Adrenal gland (tissue), 12 donors: ENCODE data around the gene SMARCD2. TPM values are rescaled to one million over a fixed set of nuclear protein-coding genes. Genes with fewer than 3 reads are reported as not detected.

Source experiments
- DNase-seq, 7 donors: peaks; one replicate each; pipeline ENCODE4 v3.0.0-alpha.2; 2019 to 2020
- H3K27ac ChIP-seq, 5 donors: fragments of 200-600 bp; sonication (generic) in 4 of 5; 1 replicate in 3 of 5; 2 replicates in 2 of 5; pipeline versions ENCODE4 v1.5.1 to v1.8.0; 2016 to 2020; ENCODE audit warnings: mild to moderate bottlenecking in 1 of 5
- H3K27me3 ChIP-seq: fragments of 200-600 bp; 2 replicates; pipeline ENCODE4 v1.8.0; 2021
- H3K36me3 ChIP-seq, 2 donors: fragments of 200-600 bp; replicated peaks in 1 of 2; 1 replicate in 1 of 2; 2 replicates in 1 of 2; pipeline versions ENCODE4 v1.5.1 to v1.8.0; 2018 to 2022
- H3K4me1 ChIP-seq, 2 donors: fragments of 200-600 bp; replicated peaks in 1 of 2; 1 replicate in 1 of 2; 2 replicates in 1 of 2; pipeline versions ENCODE4 v1.5.1 to v1.8.0; 2018 to 2021
- H3K4me3 ChIP-seq, 4 donors: fragments of 200-600 bp; sonication (generic) in 3 of 4; one replicate each; pipeline ENCODE4 v1.5.1; 2016 to 2018
- H3K9me3 ChIP-seq, 3 donors: fragments of 200-600 bp; sonication (generic) in 1 of 3; replicated peaks in 1 of 3; 1 replicate in 2 of 3; 2 replicates in 1 of 3; pipeline versions ENCODE4 v1.5.1 to v1.8.0; 2016 to 2021
- POLR2A ChIP-seq, 2 donors: fragments of 450-650 bp; IDR thresholded peaks; one replicate each; pipeline ENCODE4 v1.6.1; 2017; ENCODE audit warnings: antibody characterized with exemption in 2 of 2, mild to moderate bottlenecking in 2 of 2, moderate library complexity in 1 of 2
- WGBS, 4 donors: extraction: QIAGEN DNeasy Blood & Tissue Kit in 2 of 4; methylation state at CpG; one replicate each; pipeline versions ENCODE4 v1.1.5 to v1.1.7; 2013 to 2017; 5-methylcytosine and 5-hydroxymethylcytosine counted together
- intact Hi-C, 2 donors: fragments of 100-400 bp; cut with DNase I; formaldehyde crosslinking; loops; one replicate each; pipeline versions ENCODE4 v1.14.1 to v1.15.0; 2022 to 2023
- polyA plus RNA-seq, 3 donors: library from polyadenylated mRNA; stranded (reverse); fragments of 200-250 nt in 2 of 3; fragments of 350-450 nt in 1 of 3; fragmentation: Illumina TruSeq in 1 of 3; extraction: RNeasy Lipid Tissue Mini Kit (QIAGEN cat#74804) in 1 of 3; gene quantifications; one replicate each; pipeline ENCODE4 v1.2.3, GENCODE V29; 2013 to 2014
- total RNA-seq, 9 donors: library from RNA; depleted of rRNA in 4 of 9; stranded (reverse); fragments of >200 nt in 4 of 9; fragments of 120-200 nt in 1 of 9; fragmentation: NEBNext Ultra II Directional in 1 of 9; extraction: Animal tissue kit (Norgen Biotek cat#: 25700) in 1 of 9; gene quantifications; one replicate each; pipeline versions ENCODE4 v1.1.0 to v1.2.4, GENCODE V29; 2013 to 2023
- TF ChIP-seq, protein P1 (sequence below), 6 experiments: fragments of 450-650 bp in 4 of 6; fragments of 200-600 bp in 2 of 6; sonication (generic) in 1 of 6; IDR thresholded peaks; 1 replicate in 5 of 6; 2 replicates in 1 of 6; pipeline versions ENCODE4 v1.5.1 to v1.8.0; 2016 to 2021; ENCODE audit warnings: antibody characterized with exemption in 6 of 6, mild to moderate bottlenecking in 2 of 6, moderate library complexity in 1 of 6
- donor health status: healthy with polysubstance abuse.
- donor health status: Bipolar disorder and iron deficiency.
- donor health status: DM: yes; HTN: yes; CAD: no.
- donor health status: DM: no; HTN: no; CAD: no.
- donor health status: DM: no; HTN: no; CAD: no.
- donor health status: DM: yes; HTN: yes; CAD: no.

The SMARCD2 gene
- total and polyA plus RNA-seq, 12 donors, result 41.9 to 185 (median 80.0) TPM

GRCh38 chr17:63824362-63824761 lies 18.1 kb downstream of the SMARCD2 start:
- H3K36me3 ChIP-seq, result peaks cover 0 to 70% of the 10 kb centered on the region in 2 donors
- H3K27me3 ChIP-seq, result no peaks in the 10 kb centered on the region
- H3K27ac ChIP-seq, result no peak overlapping the region
- intact Hi-C loops, result no loop called here
- no peak for DNase-seq
- no peak overlapping the region for H3K4me3 ChIP-seq
- H3K4me1 ChIP-seq, result peaks cover 8 to 23% of the 10 kb centered on the region in 2 donors
- 92 to 96% (median 95%) methylated on average over 9 of the region's 9 CpGs for WGBS, 4 donors
- TF ChIP-seq, protein P1, sequence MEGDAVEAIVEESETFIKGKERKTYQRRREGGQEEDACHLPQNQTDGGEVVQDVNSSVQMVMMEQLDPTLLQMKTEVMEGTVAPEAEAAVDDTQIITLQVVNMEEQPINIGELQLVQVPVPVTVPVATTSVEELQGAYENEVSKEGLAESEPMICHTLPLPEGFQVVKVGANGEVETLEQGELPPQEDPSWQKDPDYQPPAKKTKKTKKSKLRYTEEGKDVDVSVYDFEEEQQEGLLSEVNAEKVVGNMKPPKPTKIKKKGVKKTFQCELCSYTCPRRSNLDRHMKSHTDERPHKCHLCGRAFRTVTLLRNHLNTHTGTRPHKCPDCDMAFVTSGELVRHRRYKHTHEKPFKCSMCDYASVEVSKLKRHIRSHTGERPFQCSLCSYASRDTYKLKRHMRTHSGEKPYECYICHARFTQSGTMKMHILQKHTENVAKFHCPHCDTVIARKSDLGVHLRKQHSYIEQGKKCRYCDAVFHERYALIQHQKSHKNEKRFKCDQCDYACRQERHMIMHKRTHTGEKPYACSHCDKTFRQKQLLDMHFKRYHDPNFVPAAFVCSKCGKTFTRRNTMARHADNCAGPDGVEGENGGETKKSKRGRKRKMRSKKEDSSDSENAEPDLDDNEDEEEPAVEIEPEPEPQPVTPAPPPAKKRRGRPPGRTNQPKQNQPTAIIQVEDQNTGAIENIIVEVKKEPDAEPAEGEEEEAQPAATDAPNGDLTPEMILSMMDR (IDR thresholded peaks at IDR 0.05), result no peak
- no peak for TF ChIP-seq POLR2A (IDR thresholded peaks at IDR 0.05)
- no peaks in the 10 kb centered on the region for H3K9me3 ChIP-seq

DNA sequence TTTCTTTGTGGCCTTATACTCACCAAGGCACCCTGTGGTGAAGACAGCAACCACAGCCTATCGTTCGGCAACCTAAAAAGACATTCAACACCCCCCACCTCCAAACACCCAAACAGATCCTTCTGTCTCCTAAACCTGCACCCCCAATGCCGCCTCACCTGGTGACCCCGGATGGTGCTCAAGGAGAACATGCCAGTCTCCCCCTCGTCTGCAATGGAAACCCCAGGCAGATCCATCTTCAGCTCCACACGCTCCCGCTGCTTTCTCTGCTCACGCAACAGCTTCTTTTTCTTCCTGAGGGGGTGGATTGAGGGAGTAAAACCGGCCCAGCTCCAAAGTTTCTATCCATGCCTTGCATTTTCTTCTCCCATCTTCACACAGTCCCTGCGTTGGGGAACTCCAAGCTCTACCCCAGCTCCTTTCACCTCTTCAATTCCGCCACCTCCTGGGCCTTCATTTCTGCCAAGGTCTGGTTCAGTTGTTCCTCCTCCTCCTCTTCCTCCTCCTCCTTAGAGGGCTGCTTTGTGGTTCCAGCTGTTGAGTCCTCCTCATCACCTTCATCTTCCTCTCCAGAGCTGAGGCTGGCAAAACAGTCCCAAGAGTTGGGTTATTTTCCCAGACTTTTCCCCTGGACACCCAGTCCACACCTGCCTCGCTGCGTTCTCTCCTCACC lies 18.7 kb downstream of the SMARCD2 start:
- intact Hi-C loops, result no loop called here
- Histone ChIP-seq H3K27ac (no peak overlapping the region), H3K4me1 (peaks cover 8 to 18% of the 10 kb centered on the region in 2 donors), H3K36me3 (peaks cover 0 to 70% of the 10 kb centered on the region in 2 donors), H3K4me3 (no peak overlapping the region), H3K27me3 (no peaks in the 10 kb centered on the region), H3K9me3 (no peaks in the 10 kb centered on the region)
- TF ChIP-seq, protein P1 (IDR thresholded peaks at IDR 0.05), result no peak
- no peak for TF ChIP-seq POLR2A (IDR thresholded peaks at IDR 0.05)
- no peak for DNase-seq
- 91 to 95% (median 94%) methylated on average over 13 of the region's 13 CpGs for WGBS, 4 donors

DNA sequence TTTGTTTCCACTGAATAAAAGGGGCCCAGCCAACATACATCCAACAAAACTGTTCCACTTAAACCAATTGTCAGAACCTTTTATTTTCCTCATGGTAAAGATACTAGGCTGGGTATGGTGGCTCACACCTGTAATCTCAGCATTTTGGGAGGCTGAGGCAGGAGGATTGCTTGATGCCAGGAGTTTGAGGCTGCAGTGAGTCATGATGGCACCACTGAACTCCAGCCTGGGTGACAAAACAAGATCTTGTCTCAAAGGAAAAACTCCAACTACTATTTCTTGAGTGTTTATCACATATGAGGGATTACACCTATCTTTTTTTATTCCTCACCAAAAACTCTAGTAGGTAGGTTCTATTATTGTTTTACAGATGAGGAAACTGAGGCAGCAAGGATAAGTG lies 19.9 kb downstream of the SMARCD2 start:
- Histone ChIP-seq H3K9me3 (no peaks in the 10 kb centered on the region), H3K4me3 (no peak overlapping the region), H3K4me1 (peaks cover 0 to 9% of the 10 kb centered on the region in 2 donors), H3K27ac (no peak overlapping the region), H3K36me3 (peaks cover 0 to 83% of the 10 kb centered on the region in 2 donors), H3K27me3 (no peaks in the 10 kb centered on the region)
- DNase-seq, result no peak
- intact Hi-C loops, result no loop called here
- TF ChIP-seq POLR2A (IDR thresholded peaks at IDR 0.05), result no peak
- TF ChIP-seq, protein P1 (IDR thresholded peaks at IDR 0.05), result no peak

DNA sequence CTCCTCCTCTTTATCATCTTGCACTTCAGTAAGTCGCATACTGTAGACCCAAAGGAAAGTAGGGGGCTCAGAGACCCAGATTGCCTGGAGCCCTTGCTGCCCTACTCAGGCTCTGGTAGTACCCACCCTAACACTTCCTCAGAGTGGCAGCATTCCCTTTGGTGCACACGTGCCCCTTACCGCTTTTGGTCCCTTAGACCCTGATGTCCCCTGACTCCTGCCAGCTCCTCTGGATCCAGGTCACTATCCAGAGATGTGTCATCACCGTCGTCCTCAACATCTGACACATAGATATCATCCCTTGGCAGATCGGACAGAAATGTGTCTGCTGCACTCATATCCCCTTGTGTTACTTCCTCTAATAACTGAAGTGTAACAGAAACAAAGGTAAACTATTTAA lies 20.7 kb downstream of the SMARCD2 start:
- WGBS, 4 donors, result 49 to 67% (median 56%) methylated on average over 6 of the region's 6 CpGs
- TF ChIP-seq POLR2A (IDR thresholded peaks at IDR 0.05), result no peak
- TF ChIP-seq, protein P1 (IDR thresholded peaks at IDR 0.05), result no peak
- Histone ChIP-seq H3K9me3 (no peaks in the 10 kb centered on the region), H3K27ac (peak overlapping the region in 1 of 5 donors; percentile 20), H3K36me3 (peaks cover 0 to 90% of the 10 kb centered on the region in 2 donors), H3K4me1 (peaks cover 0 to 9% of the 10 kb centered on the region in 2 donors), H3K4me3 (no peak overlapping the region), H3K27me3 (no peaks in the 10 kb centered on the region)
- intact Hi-C loops, result no loop called here
- DNase-seq, result no peak
